OCI-M2 (cell line): ENCODE measurements around the gene CLTCL1.
"Not testable (repeated sequence)": the region's sequence is repeated elsewhere in the genome, so short reads cannot be mapped to it uniquely, and the experiment has no call there.

Experiments used
- DNase-seq: peaks from one replicate; lab custom pipeline; 2025; ENCODE audit not compliant: unreplicated experiment; lab: John Stamatoyannopoulos, UW

The CLTCL1 gene

GRCh38 chr22:19291580-19292457, at the start of gene CLTCL1:
TSS of gene CLTCL1 (minus strand) at chr22:19291719. CDS start at chr22:19291641, 78 bp downstream.
- no peak for DNase-seq

- DNase-seq = no peak
Observed at GRCh38 chr22:19337137-19337536, 45.6 kb upstream of the CLTCL1 start.

GRCh38 chr22:19336133-19337075, 44.9 kb upstream of the CLTCL1 start:
- DNase-seq = no peak

- DNase-seq = no peak
Observed at GRCh38 chr22:19331975-19332374, 40.5 kb upstream of the CLTCL1 start.

GRCh38 chr22:19331474-19331873, 40.0 kb upstream of the CLTCL1 start:
- DNase-seq = no peak

- no peak for DNase-seq
Observed at GRCh38 chr22:19330865-19331418, 39.4 kb upstream of the CLTCL1 start.

- DNase-seq = not testable (repeated sequence)
Observed at GRCh38 chr22:19330205-19330604, 38.7 kb upstream of the CLTCL1 start.

GRCh38 chr22:19329454-19329853, 37.9 kb upstream of the CLTCL1 start:
- no peak for DNase-seq

GRCh38 chr22:19325296-19325948, 33.9 kb upstream of the CLTCL1 start:
- no peak for DNase-seq

GRCh38 chr22:19323420-19323819, 31.9 kb upstream of the CLTCL1 start:
- not testable (repeated sequence) for DNase-seq

- no peak for DNase-seq
Observed at GRCh38 chr22:19321757-19322156, 30.2 kb upstream of the CLTCL1 start.

GRCh38 chr22:19320136-19320535, 28.6 kb upstream of the CLTCL1 start:
- not testable (repeated sequence) for DNase-seq

GRCh38 chr22:19319281-19319680, 27.8 kb upstream of the CLTCL1 start:
- DNase-seq = no peak

- DNase-seq = no peak
Observed at GRCh38 chr22:19317865-19318264, 26.3 kb upstream of the CLTCL1 start.

- no peak for DNase-seq
Observed at GRCh38 chr22:19307872-19308271, 16.4 kb upstream of the CLTCL1 start.

GRCh38 chr22:19306535-19306934, 15.0 kb upstream of the CLTCL1 start:
- DNase-seq = not testable (repeated sequence)

- no peak for DNase-seq
Observed at GRCh38 chr22:19304547-19304946, 13.0 kb upstream of the CLTCL1 start.

GRCh38 chr22:19303785-19304184, 12.3 kb upstream of the CLTCL1 start:
- DNase-seq = no peak

- DNase-seq = no peak
Observed at GRCh38 chr22:19295733-19296132, 4.2 kb upstream of the CLTCL1 start.

- no peak for DNase-seq
Observed at GRCh38 chr22:19292458-19293230, 1.1 kb upstream of the CLTCL1 start.
